Activated CD8-positive, alpha-beta memory T cell treated with anti-CD3 and anti-CD28 coated beads, Interleukin-2, amount 10 ng/mL, durations not matched to agents 7 days and 5 days (primary cell): ENCODE results near the gene DNAJC15. TPM values are rescaled to one million over a fixed set of nuclear protein-coding genes. Genes with fewer than 3 reads are reported as not detected.
A peak's percentile ranks its signal among the peaks of the same experiment; 100 is the strongest.
"Not testable (repeated sequence)": the region's sequence is repeated elsewhere in the genome, so short reads cannot be mapped to it uniquely, and the experiment has no call there.

Experiments
- ATAC-seq: fragments of 150-1000 bp; cut with Tn5 transposase; one replicate; pipeline ENCODE4 v1.10.0; 2021; ENCODE audit warnings: moderate library complexity
- CTCF ChIA-PET: fragments of 350-600 bp; sonication (Branson Sonifier 250); formaldehyde crosslinking; loops from one replicate; lab custom pipeline; 2021; ENCODE audit warnings: antibody characterized with exemption; lab: Charles Lee
- DNase-seq: peaks from one replicate; pipeline ENCODE4 v3.0.0-alpha.2; 2020
- H3K27ac Mint-ChIP-seq: one replicate; pipeline ENCODE4 v1.8.0; 2021; ENCODE audit warnings: mild to moderate bottlenecking, mixed read lengths
- H3K27me3 Mint-ChIP-seq: one replicate; pipeline ENCODE4 v1.8.0; 2021; ENCODE audit warnings: mixed read lengths
- H3K36me3 Mint-ChIP-seq: one replicate; pipeline ENCODE4 v1.8.0; 2021; ENCODE audit warnings: mild to moderate bottlenecking, mixed read lengths
- H3K4me1 Mint-ChIP-seq: one replicate; pipeline ENCODE4 v1.8.0; 2021; ENCODE audit warnings: mixed read lengths
- H3K4me3 Mint-ChIP-seq: one replicate; pipeline ENCODE4 v1.8.0; 2021; ENCODE audit warnings: mild to moderate bottlenecking, moderate library complexity, mixed read lengths
- H3K9me3 Mint-ChIP-seq: one replicate; pipeline ENCODE4 v1.8.0; 2022; ENCODE audit warnings: low read depth, mixed read lengths
- total RNA-seq, 2 experiments: library from RNA; stranded (reverse); gene quantifications; one replicate each; pipeline ENCODE4 v1.2.3, GENCODE V29; 2021

DNAJC15 gene
- total RNA-seq, 2 experiments from 2014 or later, result 14.4 to 14.8 TPM

GRCh38 chr13:43039966-43040365, 16.6 kb downstream of the DNAJC15 start:
- no peak overlapping the region for H3K27ac Mint-ChIP-seq
- DNase-seq (no peak), ATAC-seq (no peak)
- H3K4me1 Mint-ChIP-seq, result peaks cover 36% of the 10 kb centered on the region
- H3K9me3 Mint-ChIP-seq, result no peaks in the 10 kb centered on the region
- H3K4me3 Mint-ChIP-seq, result no peak overlapping the region
- CTCF ChIA-PET, result no interaction called here
- peaks cover 25% of the 10 kb centered on the region for H3K36me3 Mint-ChIP-seq
- no peaks in the 10 kb centered on the region for H3K27me3 Mint-ChIP-seq

- CTCF ChIA-PET, ATAC-seq, H3K9me3 Mint-ChIP-seq, H3K4me3 Mint-ChIP-seq, DNase-seq, H3K27me3 Mint-ChIP-seq, H3K27ac Mint-ChIP-seq: not testable (repeated sequence)
- Mint-ChIP-seq H3K4me1 (peaks cover 40% of the 10 kb centered on the region), H3K36me3 (peaks cover 22% of the 10 kb centered on the region)
These were observed 17.4 kb downstream of the DNAJC15 start for GRCh38 chr13:43040581-43041368.

- no peak overlapping the region for H3K4me3 Mint-ChIP-seq
- CTCF ChIA-PET, result interaction anchor here (1.2 kb wide), 1 partner anchor 17 kb away, joined by 4 read pairs; no protein-coding TSS in a partner anchor
- H3K27me3 Mint-ChIP-seq, result no peaks in the 10 kb centered on the region
- peaks cover 24% of the 10 kb centered on the region for H3K36me3 Mint-ChIP-seq
- no peaks in the 10 kb centered on the region for H3K9me3 Mint-ChIP-seq
- no peak for ATAC-seq
- no peak for DNase-seq
- H3K4me1 Mint-ChIP-seq, result peaks cover 44% of the 10 kb centered on the region
- H3K27ac Mint-ChIP-seq, result no peak overlapping the region
These were observed 18.1 kb downstream of the DNAJC15 start for GRCh38 chr13:43041369-43041921.

GRCh38 chr13:43042410-43042921, 19.1 kb downstream of the DNAJC15 start:
- no peak for DNase-seq
- Mint-ChIP-seq H3K36me3 (peaks cover 28% of the 10 kb centered on the region), H3K27ac (no peak overlapping the region), H3K9me3 (no peaks in the 10 kb centered on the region), H3K4me3 (no peak overlapping the region), H3K27me3 (no peaks in the 10 kb centered on the region), H3K4me1 (peaks cover 45% of the 10 kb centered on the region)
- peak; percentile 60 for ATAC-seq
- CTCF ChIA-PET, result interaction anchor here (1.2 kb wide), 1 partner anchor 18 kb away, joined by 4 read pairs; no protein-coding TSS in a partner anchor

- Mint-ChIP-seq H3K27ac (peak overlapping the region; percentile 22), H3K27me3 (no peaks in the 10 kb centered on the region), H3K36me3 (peaks cover 21% of the 10 kb centered on the region), H3K4me1 (peaks cover 54% of the 10 kb centered on the region), H3K9me3 (no peaks in the 10 kb centered on the region), H3K4me3 (no peak overlapping the region)
- CTCF ChIA-PET, result interaction anchor here (0.5 kb wide), 1 partner anchor 47 kb away, joined by 3 read pairs; no protein-coding TSS in a partner anchor
- no peak for DNase-seq
- no peak for ATAC-seq
These were observed 21.4 kb downstream of the DNAJC15 start for GRCh38 chr13:43044720-43045301.

- Mint-ChIP-seq H3K4me1 (peaks cover 58% of the 10 kb centered on the region), H3K36me3 (peaks cover 19% of the 10 kb centered on the region), H3K27ac (peak overlapping the region; percentile 22)
- CTCF ChIA-PET, result interaction anchor here (0.5 kb wide), 1 partner anchor 47 kb away, joined by 3 read pairs; no protein-coding TSS in a partner anchor
- DNase-seq, ATAC-seq, H3K4me3 Mint-ChIP-seq, H3K27me3 Mint-ChIP-seq, H3K9me3 Mint-ChIP-seq: not testable (repeated sequence)
These were observed 22.0 kb downstream of the DNAJC15 start for GRCh38 chr13:43045302-43045773.

GRCh38 chr13:43046259-43046658, 22.9 kb downstream of the DNAJC15 start:
- Mint-ChIP-seq H3K36me3 (peaks cover 21% of the 10 kb centered on the region), H3K4me3 (no peak overlapping the region), H3K27me3 (no peaks in the 10 kb centered on the region), H3K27ac (no peak overlapping the region), H3K9me3 (no peaks in the 10 kb centered on the region), H3K4me1 (peaks cover 54% of the 10 kb centered on the region)
- DNase-seq, result no peak
- CTCF ChIA-PET, result interaction anchor here (1.3 to 1.6 kb wide), 2 partner anchors 23 to 54 kb away, joined by 3 read pairs; partner anchors contain the start of genes DNAJC15 and EPSTI1
- no peak for ATAC-seq

GRCh38 chr13:43054803-43055802, 31.7 kb downstream of the DNAJC15 start:
- CTCF ChIA-PET, result interaction anchor here (1.0 to 1.2 kb wide), 2 partner anchors 28 to 64 kb away, joined by 3 to 4 read pairs; no protein-coding TSS in a partner anchor
- ATAC-seq (peak; percentile 51), DNase-seq (no peak)
- Mint-ChIP-seq H3K9me3 (peaks cover 2% of the 10 kb centered on the region), H3K27ac (no peak overlapping the region), H3K27me3 (no peaks in the 10 kb centered on the region), H3K4me1 (peaks cover 35% of the 10 kb centered on the region), H3K36me3 (peaks cover 15% of the 10 kb centered on the region), H3K4me3 (no peak overlapping the region)

- peak overlapping the region; percentile 16 for H3K4me3 Mint-ChIP-seq
- H3K27ac Mint-ChIP-seq, result peak overlapping the region; percentile 68
- peaks cover 2% of the 10 kb centered on the region for H3K9me3 Mint-ChIP-seq
- no peaks in the 10 kb centered on the region for H3K27me3 Mint-ChIP-seq
- H3K36me3 Mint-ChIP-seq, result peaks cover 14% of the 10 kb centered on the region
- peaks cover 45% of the 10 kb centered on the region for H3K4me1 Mint-ChIP-seq
- CTCF ChIA-PET, result interaction anchor here (1.4 to 1.8 kb wide), 2 partner anchors 65 to 88 kb away, joined by 3 to 7 read pairs; no protein-coding TSS in a partner anchor
- DNase-seq (peak; percentile 42), ATAC-seq (peak; percentile 34)
These were observed 34.4 kb downstream of the DNAJC15 start for GRCh38 chr13:43057653-43058317.

- CTCF ChIA-PET, result interaction anchor here (1.8 kb wide), 1 partner anchor 65 kb away, joined by 7 read pairs; no protein-coding TSS in a partner anchor
- Mint-ChIP-seq H3K9me3 (no peaks in the 10 kb centered on the region), H3K27ac (peak overlapping the region; percentile 68), H3K4me3 (no peak overlapping the region), H3K4me1 (peaks cover 42% of the 10 kb centered on the region), H3K27me3 (no peaks in the 10 kb centered on the region), H3K36me3 (peaks cover 14% of the 10 kb centered on the region)
- DNase-seq, result peak; percentile 70
- peak; percentile 65 for ATAC-seq
These were observed 34.9 kb downstream of the DNAJC15 start for GRCh38 chr13:43058318-43058674.

- Mint-ChIP-seq H3K4me1 (peaks cover 42% of the 10 kb centered on the region), H3K4me3 (no peak overlapping the region), H3K27me3 (no peaks in the 10 kb centered on the region), H3K9me3 (no peaks in the 10 kb centered on the region), H3K27ac (no peak overlapping the region), H3K36me3 (peaks cover 14% of the 10 kb centered on the region)
- CTCF ChIA-PET, result interaction anchor here (0.6 kb wide), 2 partner anchors 20 to 68 kb away, joined by 3 to 6 read pairs; no protein-coding TSS in a partner anchor
- ATAC-seq (no peak), DNase-seq (no peak)
These were observed 35.4 kb downstream of the DNAJC15 start for GRCh38 chr13:43058831-43059230.

- DNase-seq, H3K27me3 Mint-ChIP-seq, H3K27ac Mint-ChIP-seq, CTCF ChIA-PET, H3K9me3 Mint-ChIP-seq, H3K4me3 Mint-ChIP-seq, ATAC-seq: not testable (repeated sequence)
- Mint-ChIP-seq H3K4me1 (peaks cover 42% of the 10 kb centered on the region), H3K36me3 (peaks cover 14% of the 10 kb centered on the region)
These were observed 36.4 kb downstream of the DNAJC15 start for GRCh38 chr13:43059779-43060178.
